Lung (tissue), 12 donors: ENCODE results near the gene UTS2R. TPM values are rescaled to one million over a fixed set of nuclear protein-coding genes. Genes with fewer than 3 reads are reported as not detected.

Experiments
- ATAC-seq: fragments of 200-7000 bp; cut with Tn5 transposase; one replicate; pipeline ENCODE4 v1.9.1; 2020; ENCODE audit warnings: moderate number of reproducible peaks; ENCODE audit not compliant: insufficient read depth, low FRiP score
- DNase-seq, 3 donors: peaks; one replicate each; pipeline ENCODE4 v3.0.0-alpha.2; 2013 to 2017
- H3K27ac ChIP-seq, 2 donors: one replicate each; pipeline ENCODE4 v1.5.1; 2013; ENCODE audit warnings: mild to moderate bottlenecking in 2 of 2, moderate library complexity in 2 of 2, control low read depth in 1 of 2, inconsistent platforms in 1 of 2, low read depth in 1 of 2, low read length in 1 of 2
- H3K27me3 ChIP-seq, 3 donors: one replicate each; pipeline ENCODE4 v1.5.1; 2013; ENCODE audit warnings: low read length in 2 of 3; ENCODE audit not compliant: control insufficient read depth in 3 of 3, insufficient read depth in 3 of 3
- H3K36me3 ChIP-seq, 4 donors: one replicate each; pipeline ENCODE4 v1.5.1; 2013; ENCODE audit warnings: low read length in 4 of 4, mild to moderate bottlenecking in 1 of 4, moderate library complexity in 1 of 4; ENCODE audit not compliant: control insufficient read depth in 4 of 4, insufficient read depth in 4 of 4
- H3K4me1 ChIP-seq, 5 donors: one replicate each; pipeline ENCODE4 v1.5.1; 2013; ENCODE audit warnings: low read length in 5 of 5, mild to moderate bottlenecking in 2 of 5, moderate library complexity in 1 of 5; ENCODE audit not compliant: control insufficient read depth in 5 of 5, insufficient read depth in 5 of 5
- H3K4me3 ChIP-seq: one replicate; pipeline ENCODE4 v1.5.1; 2013; ENCODE audit warnings: mild to moderate bottlenecking, control low read depth, moderate library complexity
- H3K9ac ChIP-seq, 2 donors: one replicate each; pipeline ENCODE4 v1.5.1; 2013; ENCODE audit warnings: low read length in 2 of 2, control low read depth in 1 of 2; ENCODE audit not compliant: insufficient read depth in 1 of 2
- H3K9me3 ChIP-seq, 4 donors: one replicate each; pipeline ENCODE4 v1.5.1; 2013; ENCODE audit warnings: low read length in 3 of 4, mild to moderate bottlenecking in 1 of 4, moderate library complexity in 1 of 4; ENCODE audit not compliant: control insufficient read depth in 4 of 4, insufficient read depth in 3 of 4
- WGBS, 2 donors: extraction: QIAGEN DNeasy Blood & Tissue Kit; methylation state at CpG; one replicate each; pipeline ENCODE4 v1.1.7; 2013; 5-methylcytosine and 5-hydroxymethylcytosine counted together
- polyA plus RNA-seq, 2 donors: library from polyadenylated mRNA; stranded (reverse); fragments of 200-250 nt; gene quantifications; one replicate each; pipeline ENCODE4 v1.2.1, GENCODE V29; 2013
- total RNA-seq, 2 donors: library from RNA; depleted of rRNA in 1 of 2; stranded (reverse); fragments of >200 nt in 1 of 2; gene quantifications; one replicate each; pipeline ENCODE4 v1.2.1, GENCODE V29; 2014 to 2021
- TF ChIP-seq, protein P1 (sequence below): IDR thresholded peaks from 2 replicates; pipeline ENCODE4 v1.5.1; 2012; ENCODE audit warnings: mild to moderate bottlenecking; ENCODE audit errors: control extremely low read depth, extremely low read depth
- donor health status: control.
- donor health status: control.
- donor health status: Bipolar disorder and iron deficiency.
- donor health status: healthy.
- donor health status: DM: yes; HTN: yes; CAD: no.

The UTS2R gene
- total and polyA plus RNA-seq, 4 donors: 0.17 TPM; not detected in 3

DNA sequence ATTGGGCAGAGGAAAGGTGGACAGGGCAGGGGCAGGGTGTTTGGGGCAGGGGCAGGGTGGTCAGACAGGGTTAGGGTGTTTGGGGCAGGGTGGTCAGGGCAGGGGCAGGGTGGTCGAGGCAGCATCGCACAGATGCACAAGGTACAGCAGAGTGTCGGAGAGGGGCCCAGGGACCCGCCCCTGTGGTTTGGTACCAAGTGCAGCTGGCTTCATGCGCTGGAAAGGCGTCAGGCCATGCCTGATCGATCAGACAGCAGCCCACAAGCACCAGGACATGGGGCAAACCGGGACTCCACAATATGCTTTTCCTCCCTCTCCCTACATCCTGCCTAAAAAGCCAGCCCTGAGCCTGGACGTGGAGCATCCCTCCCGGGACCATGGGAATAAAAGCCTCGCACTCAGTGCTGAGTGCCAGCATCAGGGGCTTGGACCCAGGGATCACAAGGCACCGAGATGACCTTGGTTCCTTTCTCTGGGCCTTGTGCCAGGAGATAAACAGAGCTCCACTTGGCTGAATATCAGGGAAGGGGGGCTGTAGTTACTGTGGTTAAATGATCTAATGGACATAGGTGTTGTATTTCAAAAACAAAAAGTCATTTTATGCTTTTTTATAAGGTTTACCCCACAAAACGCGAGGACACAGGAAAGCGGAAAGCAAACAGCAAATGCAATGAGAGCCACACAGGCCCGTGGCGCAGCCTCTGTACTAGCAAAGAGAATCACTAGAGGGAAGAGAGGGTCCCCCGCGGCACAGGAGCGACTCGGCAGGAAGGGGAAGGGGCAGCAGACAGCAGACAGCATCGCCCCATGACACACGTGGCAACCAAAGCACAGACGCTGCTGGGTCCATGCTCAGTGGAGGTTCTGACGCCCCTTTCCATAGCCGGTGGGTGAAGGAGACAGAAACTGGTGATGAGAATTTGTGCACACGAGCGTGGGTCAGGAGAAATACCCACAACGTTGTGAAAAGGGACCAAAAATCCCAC is 41.3 kb downstream of the UTS2R start:
- Histone ChIP-seq H3K9me3 (no peaks in the 10 kb centered on the region), H3K27me3 (no peaks in the 10 kb centered on the region), H3K27ac (no peak overlapping the region), H3K4me3 (no peak overlapping the region), H3K9ac (no peak overlapping the region), H3K36me3 (peaks cover 0 to 16% (median 0%) of the 10 kb centered on the region in 4 donors), H3K4me1 (peaks cover 0 to 7% (median 3%) of the 10 kb centered on the region in 5 donors)
- no peak for DNase-seq
- WGBS, 2 donors: 89 to 91% methylated on average over 29 of the region's 29 CpGs
- no peak for ATAC-seq
- TF ChIP-seq, protein P1, sequence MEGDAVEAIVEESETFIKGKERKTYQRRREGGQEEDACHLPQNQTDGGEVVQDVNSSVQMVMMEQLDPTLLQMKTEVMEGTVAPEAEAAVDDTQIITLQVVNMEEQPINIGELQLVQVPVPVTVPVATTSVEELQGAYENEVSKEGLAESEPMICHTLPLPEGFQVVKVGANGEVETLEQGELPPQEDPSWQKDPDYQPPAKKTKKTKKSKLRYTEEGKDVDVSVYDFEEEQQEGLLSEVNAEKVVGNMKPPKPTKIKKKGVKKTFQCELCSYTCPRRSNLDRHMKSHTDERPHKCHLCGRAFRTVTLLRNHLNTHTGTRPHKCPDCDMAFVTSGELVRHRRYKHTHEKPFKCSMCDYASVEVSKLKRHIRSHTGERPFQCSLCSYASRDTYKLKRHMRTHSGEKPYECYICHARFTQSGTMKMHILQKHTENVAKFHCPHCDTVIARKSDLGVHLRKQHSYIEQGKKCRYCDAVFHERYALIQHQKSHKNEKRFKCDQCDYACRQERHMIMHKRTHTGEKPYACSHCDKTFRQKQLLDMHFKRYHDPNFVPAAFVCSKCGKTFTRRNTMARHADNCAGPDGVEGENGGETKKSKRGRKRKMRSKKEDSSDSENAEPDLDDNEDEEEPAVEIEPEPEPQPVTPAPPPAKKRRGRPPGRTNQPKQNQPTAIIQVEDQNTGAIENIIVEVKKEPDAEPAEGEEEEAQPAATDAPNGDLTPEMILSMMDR: no peak

DNA sequence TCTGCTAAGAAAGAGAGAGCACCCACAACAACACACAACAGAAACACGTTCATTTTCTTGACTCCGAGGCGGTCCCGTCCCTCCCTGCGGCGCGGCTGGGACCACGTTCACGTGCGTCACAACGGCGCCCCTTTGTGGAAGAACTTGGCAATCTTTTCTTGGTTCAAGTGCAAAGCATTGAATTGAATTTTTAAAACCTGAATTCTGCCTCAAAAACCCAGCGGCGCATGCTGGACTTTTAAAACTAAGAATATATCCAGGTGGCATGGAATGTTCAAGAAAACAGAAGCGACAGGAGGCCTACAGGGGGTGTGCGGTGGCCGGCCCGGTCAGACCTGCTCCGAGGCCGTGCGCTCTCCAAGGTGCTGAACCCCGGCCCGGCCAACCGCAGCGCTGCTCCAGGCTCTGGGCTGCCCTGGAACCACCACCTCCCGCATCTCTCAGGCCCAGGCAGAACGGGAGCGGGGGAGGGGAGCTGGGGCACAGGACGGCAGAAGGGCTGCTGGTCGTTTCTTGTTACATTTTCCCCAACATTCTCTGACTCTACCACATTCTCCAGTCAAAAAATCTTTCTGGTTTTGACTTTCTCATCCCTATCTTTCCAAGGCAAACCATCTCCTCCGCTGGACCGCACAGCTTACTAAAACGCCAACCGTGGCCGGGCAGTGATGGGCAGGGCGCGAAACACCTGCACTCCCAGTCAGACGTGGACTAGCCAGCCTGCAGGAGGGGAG is 43.1 kb downstream of the UTS2R start:
- no peaks in the 10 kb centered on the region for H3K27me3 ChIP-seq
- no peak for ATAC-seq
- H3K4me1 ChIP-seq: peaks cover 0 to 17% (median 4%) of the 10 kb centered on the region in 5 donors
- DNase-seq: peak; percentile 75 to 79 (median 76)
- no peak overlapping the region for H3K9ac ChIP-seq
- H3K36me3 ChIP-seq: peaks cover 0 to 10% (median 0%) of the 10 kb centered on the region in 4 donors
- TF ChIP-seq, protein P1: peak; percentile 58
- WGBS, 2 donors: 26 to 27% methylated on average over 38 of the region's 38 CpGs
- H3K4me3 ChIP-seq: no peak overlapping the region
- no peak overlapping the region for H3K27ac ChIP-seq
- no peaks in the 10 kb centered on the region for H3K9me3 ChIP-seq

DNA sequence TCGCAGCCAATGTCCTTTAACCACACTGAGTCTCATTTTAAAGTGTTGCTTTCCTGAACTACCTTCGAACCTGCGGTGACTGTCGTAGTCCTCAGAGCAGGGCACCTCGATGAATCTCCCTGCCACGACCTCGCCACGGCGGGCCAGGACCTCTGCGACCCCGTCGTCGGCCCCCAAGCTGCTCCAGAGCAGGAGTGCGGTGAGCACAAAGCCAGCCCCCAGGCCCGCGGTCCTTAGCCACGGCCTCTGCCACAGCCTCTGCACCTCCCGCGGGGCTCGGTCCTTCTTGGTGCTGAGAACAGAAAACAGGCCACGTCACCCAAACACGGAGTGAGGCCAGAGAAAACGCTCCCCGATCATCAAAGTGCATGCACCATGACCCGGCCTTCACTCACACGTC is 43.8 kb downstream of the UTS2R start:
- peaks cover 0 to 17% (median 4%) of the 10 kb centered on the region in 5 donors for H3K4me1 ChIP-seq
- 92 to 95% methylated on average over 26 of the region's 26 CpGs for WGBS, 2 donors
- TF ChIP-seq, protein P1: no peak

More for the DNA sequence above, 43.8 kb downstream of the UTS2R start:
- peaks cover 0 to 8% (median 0%) of the 10 kb centered on the region in 4 donors for H3K36me3 ChIP-seq
- no peak overlapping the region for H3K9ac ChIP-seq
- H3K27me3 ChIP-seq: no peaks in the 10 kb centered on the region
- no peak overlapping the region for H3K4me3 ChIP-seq
- ATAC-seq (no peak), DNase-seq (no peak)
- H3K27ac ChIP-seq: no peak overlapping the region
- H3K9me3 ChIP-seq: no peaks in the 10 kb centered on the region
